Right forelimb (tissue), 1 donor: ENCODE measurements around the gene BLOC1S2.
"Not testable (repeated sequence)": the region's sequence is repeated elsewhere in the genome, so short reads cannot be mapped to it uniquely, and the experiment has no call there.

Experiments used
- DNase-seq: peaks from one replicate; pipeline ENCODE4 v3.0.0-alpha.2; 2018

Gene BLOC1S2

DNA sequence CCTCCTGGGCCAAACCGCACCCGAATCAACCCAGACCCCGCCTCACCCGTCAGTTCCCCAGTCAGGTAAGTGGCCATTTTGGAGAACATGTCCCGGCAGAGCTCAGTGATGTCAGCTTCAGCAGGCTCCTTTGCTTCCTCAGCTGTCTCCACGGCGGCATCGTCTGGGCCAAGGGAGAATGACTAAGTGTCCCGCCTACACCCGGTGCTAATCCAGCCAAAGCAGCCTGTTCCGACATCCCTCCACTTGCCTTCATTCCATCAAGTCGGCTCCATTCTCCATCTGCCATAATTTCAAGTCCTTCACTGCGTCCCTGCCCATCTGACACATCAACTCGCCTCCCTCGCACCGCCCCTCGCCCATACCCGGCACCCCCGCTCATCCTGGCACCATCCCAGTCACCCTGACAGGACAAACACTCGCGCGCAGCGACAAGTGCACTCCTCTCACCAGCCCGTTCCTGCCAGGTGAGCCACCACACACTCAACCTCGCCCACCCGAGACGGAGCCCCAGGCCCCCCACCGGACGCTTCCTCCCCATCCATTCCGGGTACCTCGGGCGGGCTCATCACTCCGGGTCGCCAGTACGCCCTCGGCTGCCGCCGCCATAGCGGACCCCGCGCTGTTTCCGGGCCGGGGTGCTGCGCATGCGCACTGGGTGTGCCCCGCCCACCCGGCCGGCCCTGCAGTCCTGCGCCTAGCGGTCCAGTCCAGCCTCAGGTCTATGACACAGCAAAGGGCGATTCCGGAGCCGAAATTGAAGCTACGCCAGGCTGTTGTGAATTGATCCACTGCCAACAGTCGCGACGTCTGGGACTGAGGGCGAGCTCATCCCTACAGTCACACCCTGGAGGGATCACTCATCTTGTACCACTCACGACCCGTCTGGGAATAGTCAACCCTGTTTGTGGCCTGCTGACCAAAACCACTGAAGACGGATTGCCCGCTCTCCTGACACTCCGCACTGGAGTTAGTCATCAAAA, at the start of gene BLOC1S2:
TSS of gene BLOC1S2 (minus strand) at position 630 of the 983 bp plus-strand sequence. CDS start at position 609, 21 bp downstream.
- peak; percentile 93 for DNase-seq

DNA sequence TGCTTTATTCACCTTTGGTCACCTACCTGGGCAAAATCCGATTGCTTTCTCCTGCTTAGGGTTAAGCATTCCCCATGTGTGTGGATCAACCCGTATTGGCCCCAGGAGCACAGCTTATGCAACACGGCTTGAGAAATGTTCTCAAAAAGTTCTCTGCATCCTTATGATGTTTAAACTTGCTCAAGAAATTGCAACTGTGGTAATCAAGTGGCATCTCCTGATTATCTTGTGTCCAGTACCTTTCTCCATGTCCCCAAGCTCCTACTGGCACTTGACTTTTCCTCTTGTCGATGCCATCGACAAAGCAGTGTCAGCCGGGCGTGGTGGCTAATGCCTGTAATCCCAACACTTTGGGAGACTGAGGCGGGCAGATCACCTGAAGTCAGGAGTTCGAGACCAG, 48.3 kb upstream of the BLOC1S2 start:
- no peak for DNase-seq

DNA sequence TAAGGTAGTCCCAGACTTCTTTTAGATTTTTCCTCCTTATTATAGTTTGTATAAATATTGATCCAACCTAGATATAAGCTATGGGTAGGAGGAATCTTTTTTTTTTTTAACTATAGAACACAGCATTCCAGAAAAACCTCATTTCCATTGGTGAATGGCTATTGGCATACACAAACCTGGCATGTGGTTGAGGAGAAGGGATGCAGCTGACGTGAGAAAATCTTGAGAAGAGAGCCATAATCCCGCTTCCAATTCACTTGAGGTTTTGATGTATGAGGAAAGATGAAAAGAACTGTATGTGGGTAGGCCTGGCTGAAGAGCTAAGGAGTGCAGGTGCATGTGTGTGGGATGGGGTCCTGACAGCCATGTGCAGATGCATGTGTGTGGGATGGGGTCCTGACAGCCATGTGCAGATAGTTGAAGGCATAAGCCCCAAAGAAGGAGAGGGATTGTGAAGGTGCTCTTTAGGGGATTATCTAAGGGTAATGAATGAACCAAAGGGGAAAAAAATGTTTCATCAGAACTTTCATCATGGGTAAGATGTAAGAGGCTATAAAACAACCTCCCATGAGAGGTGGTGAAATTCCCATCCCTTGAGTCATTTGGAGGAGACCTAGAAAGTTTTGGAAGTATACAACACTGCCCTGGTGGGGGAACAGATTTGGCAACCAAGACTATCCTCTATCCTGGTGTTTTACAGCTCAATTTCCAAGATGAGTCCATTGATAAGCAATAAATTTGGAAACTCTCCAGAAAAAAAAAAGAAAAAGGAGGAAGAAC, 47.4 kb upstream of the BLOC1S2 start:
- DNase-seq: no peak

DNA sequence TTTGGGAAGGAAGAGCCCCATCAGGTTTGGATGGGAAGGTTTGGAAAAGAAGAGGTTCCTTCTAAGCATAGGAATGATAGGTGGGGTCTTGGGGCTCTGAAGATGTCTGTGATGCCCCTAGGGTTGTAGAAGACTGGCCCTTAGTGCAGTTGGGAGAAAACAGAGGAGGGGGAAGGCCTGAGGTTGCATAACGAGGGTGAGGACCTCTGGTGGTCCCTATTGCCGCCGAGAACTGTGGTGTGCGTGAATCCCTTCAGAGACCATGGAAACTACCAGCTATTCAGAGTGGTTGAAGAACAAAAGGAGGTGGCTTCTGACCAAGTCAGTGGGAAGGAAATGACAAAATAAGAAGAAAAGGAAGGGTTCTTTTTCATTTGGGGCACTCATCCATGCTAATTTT, 46.6 kb upstream of the BLOC1S2 start:
- DNase-seq: no peak

DNA sequence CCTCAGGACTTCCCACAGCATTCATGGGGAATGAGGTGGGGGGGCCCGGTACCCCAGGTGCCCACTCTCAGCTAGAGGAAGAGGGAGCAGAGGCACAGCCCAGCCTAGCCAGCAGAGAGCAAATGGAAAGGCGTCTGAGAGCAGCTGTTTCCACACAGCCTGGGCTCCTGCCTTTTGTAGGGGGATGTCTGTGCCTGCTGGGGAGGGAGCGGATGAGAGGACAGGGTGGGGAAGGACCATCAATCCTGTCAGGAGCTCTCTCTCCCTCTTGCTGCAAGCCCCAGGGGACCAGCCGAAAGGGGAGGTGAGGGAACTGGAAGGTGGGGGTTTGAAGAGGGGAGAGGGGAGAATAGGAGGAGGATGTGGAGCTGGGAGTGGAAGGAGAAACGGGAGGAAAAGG, 43.6 kb upstream of the BLOC1S2 start, which contains the start of gene PKD2L1:
TSS of gene PKD2L1 (minus strand) at position 150 of the 400 bp plus-strand sequence. CDS start at position 25, 125 bp downstream.
- no peak for DNase-seq

DNA sequence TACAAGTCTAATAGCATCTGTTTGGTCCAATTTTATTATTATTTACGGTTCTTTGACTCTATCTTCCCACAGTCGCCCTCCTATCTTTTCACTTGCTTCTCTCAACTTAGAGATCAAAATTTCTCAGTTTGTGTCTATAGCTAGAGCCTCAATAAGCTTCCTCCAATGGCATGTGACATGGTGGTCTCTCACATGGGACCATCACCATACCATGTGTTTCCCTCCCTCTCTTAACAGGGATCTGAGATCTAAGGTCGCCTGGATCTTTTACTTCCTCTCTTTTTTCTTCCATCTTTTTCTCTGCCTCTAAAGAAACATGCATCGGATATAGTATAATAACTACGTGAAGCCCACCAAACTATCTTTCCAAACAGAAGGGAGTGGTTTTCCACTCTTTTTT, 41.7 kb upstream of the BLOC1S2 start:
- DNase-seq: no peak

DNA sequence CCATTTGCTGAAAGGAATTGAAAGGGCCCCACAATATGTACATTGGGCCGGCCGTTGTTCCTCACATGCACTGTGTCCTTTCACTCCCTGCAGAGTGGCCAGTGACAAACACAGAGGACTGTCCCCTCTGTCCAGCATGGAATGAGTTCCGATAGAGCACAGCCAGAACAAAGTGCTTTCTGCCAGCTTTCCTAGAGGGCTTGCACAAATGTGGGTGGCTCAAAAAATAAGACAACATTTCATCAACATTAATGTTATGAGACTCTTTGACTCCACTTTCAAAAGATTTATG, 41.2 kb upstream of the BLOC1S2 start:
- DNase-seq: no peak

DNA sequence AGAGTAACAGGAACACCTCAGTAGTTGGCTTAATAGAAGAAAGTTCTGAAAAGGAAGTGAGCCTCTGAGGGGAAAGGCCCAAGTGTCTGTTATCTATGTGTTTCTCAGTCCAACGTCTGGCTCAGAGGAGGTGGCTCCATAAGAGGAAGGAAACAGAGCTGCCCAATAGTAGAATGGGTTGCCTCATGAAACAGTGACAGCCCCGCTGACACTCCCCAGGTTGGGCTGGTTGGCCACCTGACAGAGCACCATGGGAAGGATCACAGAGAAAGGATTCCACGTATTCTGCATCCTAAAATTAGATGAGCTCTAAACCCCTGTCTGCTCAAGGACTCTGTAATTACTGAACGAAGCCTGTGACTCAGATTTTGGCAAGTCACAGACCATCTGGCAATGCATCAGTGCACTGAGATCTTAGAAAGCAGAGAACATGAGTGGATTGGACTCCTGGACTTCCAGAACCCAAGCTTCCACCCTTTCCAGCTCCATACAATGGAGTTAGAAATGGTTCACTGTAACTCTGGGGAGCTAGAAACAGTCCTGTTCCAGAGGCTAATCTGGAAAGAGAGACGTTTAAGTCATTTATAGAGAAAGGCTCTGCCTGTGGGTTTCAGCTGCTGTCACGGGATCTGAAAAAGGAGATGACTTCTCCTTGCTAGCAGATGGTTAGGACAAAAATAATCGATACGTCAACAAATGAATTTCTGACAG, 40.7 kb upstream of the BLOC1S2 start:
- DNase-seq: no peak

DNA sequence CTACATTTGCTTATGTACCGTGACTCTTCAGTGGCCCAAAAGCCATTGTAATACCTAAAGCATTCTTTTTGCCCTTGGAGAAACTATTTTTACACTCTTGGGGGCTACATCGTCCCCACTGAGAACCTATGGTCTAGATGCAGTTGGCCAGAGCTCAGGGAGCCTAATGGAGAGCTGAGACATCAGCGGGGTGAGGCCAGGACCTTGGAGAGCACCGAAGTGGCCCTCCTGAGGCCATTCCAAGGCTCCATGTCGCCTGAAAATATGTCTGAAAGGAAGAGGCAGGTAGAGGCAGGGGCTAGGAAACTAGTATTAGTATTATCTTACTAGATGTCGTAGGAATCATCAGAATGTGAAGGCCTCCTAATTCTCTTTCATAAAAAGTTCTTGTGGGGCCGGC, 38.7 kb upstream of the BLOC1S2 start:
- DNase-seq: no peak

DNA sequence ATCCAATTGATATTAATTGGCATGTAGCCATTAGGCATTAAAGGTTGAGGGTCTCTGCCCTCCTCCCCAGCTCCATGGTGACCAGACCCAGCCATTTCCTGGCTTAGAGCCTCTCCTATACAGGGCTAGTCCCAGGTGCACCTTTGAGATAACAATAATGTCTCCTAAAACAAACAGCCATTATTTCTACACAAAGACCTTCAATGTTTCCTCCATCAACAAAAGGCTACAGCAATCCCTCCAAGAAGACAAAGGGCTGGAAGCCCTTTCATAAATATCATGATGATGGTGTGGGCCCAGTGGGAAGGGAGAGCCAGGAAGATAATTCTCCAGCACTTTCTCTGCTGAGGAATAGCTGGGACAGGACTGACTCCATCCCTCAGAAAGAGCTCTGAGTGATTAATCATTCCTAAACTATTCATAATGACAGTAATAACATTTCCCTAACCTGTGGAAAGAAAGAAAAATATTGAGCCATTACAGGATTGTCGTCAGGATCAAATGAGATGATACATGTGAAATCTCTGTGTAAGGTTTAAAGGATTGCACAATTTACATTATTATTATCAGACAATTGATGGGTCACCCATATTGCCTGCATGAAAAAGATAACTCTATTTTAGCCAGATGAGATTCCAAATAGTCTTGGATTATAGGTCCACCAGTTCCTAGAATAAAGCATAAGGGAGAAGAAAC, 33.4 kb upstream of the BLOC1S2 start:
- DNase-seq: no peak

DNA sequence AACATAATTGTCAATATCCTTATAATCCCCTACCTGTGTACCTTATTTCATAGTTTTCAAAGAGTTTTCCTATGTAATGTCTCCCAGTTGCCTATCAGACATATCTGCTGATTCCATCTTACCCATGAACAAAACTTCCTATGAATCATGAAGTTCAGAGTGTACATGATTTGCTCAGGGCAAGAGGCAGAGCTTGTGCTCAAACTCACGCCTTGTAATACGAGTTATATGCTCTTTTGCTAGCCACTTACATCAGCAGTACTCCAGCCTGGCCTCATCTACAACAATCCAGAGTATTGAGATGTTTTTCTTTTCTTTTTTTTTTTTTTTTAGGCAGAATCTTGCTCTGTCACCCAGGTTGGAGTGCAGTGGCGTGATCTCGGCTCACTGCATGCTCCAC, 31.7 kb upstream of the BLOC1S2 start:
- DNase-seq: no peak

DNA sequence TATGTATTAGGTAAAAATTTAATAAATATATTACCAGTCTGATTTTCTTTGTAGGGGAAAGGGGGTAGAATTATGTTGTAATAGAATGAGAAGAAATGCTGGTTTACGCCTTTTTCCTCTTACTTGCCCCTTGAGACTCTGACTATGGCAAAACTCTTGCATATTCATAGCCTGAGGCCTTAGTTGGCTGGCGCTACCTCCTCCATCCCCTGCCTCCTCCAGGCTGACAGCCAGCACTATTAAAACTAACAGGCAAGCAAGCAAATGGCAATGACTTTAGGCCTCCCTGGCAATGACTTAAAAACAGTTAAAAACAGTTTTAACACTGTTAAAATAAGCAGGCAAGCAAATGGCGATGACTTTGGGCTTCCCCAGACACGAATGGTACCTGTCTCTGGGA, 29.1 kb upstream of the BLOC1S2 start:
- no peak for DNase-seq

DNA sequence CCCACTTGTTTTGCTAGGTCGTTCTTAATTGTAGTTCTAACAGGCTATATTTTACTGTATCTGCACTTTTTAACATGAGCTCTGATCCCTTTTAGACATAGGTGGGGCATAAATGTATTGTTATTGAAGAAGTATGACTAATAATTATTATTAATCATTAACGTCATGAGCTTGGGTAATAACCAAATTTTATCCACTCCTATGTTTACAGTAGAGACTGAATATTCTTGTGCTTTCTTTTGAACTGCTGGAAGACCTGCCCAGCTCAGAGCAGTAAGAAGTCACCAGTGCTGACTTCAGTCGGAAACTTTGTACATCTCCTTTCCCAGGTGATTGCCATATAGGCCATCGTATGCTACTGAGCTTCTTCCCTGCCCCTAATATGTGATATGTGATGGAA, 24.8 kb upstream of the BLOC1S2 start:
- no peak for DNase-seq

DNA sequence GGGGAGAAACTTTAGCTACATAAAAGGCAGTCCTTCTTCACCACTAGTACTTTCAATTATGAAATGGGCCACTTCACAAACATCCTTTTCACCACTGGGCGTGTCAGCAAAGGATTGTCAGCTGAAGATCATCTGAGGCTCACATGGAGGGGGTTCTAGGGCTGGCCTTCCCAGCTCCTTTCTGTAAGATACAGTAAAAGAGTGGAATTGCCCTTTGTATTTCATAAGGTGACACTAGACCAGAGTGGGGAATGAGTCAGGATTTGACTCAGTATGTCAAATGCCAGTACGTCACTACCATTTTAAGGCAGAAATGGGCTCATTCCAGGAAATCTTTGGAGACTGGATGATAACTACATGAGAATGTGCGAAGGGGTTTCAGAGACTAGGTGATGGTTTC, 21.2 kb upstream of the BLOC1S2 start:
- DNase-seq: no peak

DNA sequence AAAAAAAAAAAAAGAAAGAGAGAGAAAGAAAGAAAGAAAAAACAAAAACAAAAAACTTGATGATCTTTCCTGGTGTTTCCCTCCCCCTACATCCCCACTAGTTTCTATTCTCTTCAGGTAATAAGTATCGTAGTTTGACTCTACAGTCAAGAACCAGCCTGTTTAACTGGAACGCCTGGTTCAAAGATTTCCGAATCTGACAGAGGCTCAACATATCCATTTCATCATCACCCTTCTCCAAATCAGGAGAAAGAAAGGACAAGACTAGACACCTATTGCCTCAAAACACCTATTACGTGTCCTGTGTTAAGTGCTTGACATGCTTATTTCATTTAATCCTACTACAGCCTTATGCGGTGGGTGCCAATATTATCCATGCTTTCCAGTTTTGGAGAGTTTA, 20.4 kb upstream of the BLOC1S2 start:
- no peak for DNase-seq

DNA sequence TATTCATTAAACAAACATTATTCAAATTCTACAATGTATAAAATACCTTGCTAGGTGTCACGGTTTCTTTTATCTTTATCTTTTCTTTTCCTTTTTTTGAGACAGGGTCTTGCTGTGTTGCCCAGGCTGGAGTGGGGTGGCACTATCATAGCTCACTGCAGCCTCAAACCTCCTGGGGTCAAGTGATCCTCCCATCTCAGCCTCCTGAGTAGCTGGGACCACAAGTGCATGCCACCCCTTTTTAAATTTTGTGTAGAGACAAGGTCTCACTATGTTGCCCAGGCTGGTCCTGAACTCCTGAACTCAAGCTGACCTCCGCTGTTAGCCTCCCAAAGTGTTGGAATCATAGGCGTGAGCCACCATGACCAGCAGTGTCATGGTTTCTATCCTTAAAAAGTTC, 17.9 kb upstream of the BLOC1S2 start:
- no peak for DNase-seq

DNA sequence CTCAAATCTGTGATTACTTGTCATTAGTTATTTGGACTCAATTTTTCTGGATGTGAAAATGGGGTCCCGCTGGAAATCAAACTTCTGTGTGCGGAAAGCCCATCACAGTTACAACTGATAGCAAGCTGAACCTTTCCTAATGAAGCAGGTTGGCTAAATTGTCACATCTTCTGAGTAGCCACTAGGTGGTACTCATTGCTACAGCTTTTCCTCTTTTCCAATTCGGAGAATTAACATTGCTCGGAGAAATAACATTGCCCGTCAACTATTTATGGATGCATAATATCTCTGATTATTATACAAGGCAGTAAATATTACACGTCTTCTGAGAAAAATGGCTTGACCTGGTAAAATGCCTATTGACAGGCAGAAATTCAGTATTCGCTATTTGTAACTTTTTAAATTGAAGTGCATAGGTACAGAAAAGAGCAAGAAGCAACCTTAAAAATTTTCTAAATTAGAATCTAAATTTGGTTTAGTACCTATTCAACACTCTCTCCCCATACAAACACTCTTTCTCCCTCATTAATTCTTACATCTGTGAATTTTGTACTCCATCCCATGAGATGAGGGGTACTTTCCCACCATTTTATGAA, 17.3 kb upstream of the BLOC1S2 start:
- no peak for DNase-seq

DNA sequence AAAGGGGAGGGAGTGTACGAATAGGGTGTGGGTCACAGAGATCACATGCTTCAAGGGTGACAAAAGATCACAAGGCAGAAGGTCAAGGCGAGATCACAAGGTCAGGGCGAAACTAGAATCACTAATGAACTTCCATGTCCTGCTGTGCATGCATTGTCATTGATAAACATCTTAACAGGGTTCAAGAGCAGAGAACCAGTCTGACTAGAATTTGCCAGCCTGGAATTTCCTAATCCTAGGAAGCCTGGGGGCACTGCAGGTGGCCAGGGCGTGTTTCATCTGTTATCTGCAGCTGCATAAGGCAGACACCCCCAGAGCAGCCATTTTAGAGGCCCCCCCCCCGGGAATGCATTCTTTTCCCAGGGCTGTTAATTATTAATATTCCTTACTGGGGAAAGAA, 14.6 kb upstream of the BLOC1S2 start:
- not testable (repeated sequence) for DNase-seq

DNA sequence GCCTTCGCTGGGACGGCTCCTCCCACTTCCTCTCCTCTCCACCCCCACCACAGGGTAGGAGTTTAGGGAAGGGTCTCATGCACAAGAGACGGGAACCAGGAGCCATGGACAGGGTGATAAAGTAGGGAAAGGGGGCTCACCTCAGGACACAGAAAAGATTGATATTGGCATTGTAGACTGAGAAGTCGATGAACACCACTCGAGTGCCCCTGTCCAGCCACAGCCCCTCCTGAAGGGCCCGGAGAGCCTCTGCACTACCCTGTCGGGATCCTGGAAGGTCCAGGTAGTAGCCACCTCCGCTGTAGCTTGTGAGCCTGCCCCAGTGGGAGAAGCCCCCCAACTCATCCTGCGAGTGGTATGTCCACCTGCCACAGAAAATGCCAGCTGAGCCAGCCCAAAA, 10.8 kb upstream of the BLOC1S2 start:
- DNase-seq: no peak

DNA sequence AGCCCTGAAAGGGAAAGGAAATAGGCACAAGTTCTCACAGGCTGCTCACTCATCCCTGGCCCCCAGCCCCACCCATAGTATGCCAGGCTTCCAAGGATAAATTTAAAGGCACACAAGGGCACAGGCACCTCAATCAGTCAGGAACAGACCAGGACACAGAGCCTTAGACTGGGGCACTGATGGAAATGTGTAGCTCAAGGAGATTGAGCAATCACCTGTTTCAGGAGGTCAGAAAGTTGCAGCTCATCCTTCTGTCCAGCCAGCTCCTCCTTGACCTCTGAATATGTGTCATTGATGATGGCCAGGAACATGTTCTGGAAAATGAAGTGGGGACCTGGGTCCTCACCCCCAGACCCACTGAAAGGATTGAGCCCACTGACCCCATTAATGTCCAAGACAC, 6.6 kb upstream of the BLOC1S2 start:
- no peak for DNase-seq

DNA sequence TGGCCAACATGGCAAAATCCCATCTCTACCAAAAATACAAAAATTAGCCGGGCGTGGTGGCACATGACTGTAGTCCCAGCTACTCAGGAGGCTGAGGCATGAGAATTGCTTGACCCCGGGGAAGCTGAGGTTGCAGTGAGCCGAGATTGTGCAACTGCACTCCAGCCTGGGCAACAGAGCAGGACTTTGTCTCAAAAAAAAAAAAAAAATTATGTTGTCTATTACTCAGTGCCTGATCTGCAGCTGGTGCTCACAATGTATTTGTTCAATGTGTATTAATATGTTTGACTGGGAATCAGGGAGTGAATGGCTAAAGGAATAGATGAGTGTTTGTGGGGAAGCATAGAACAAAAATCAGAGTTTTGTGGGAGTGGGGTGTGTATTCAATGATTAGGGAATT, 5.8 kb upstream of the BLOC1S2 start:
- DNase-seq: not testable (repeated sequence)

DNA sequence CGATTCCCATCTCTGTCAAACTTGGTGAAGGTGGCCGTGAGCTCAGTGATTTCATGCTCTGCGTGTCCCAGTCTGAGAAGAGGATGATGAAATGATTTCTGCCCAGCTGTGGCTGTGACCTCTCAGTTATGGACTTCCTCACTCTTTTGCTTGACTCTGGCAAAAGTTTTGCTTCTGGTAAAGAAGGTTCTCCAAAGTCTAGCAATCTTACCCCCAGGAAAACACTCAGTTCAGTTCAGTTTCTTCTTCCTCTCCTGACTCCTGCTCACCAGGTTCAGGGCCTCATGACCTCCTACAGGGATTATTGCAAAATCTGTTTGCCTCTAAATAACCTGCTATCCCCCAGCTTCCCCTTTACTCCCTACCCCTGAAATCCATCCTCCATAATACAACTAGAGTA, 4.9 kb upstream of the BLOC1S2 start:
- DNase-seq: no peak
